GM12891 (cell line): ENCODE results near the gene TENM4.

Experiments
- PAX5 ChIP-seq: IDR thresholded peaks from 2 replicates; pipeline ENCODE4 v1.6.1; 2011; ENCODE audit warnings: low read length, moderate library complexity, mild to moderate bottlenecking; ENCODE audit not compliant: insufficient read depth, severe bottlenecking
- POLR2A ChIP-seq: IDR thresholded peaks from 2 replicates; pipeline ENCODE4 v1.6.1; 2011; ENCODE audit warnings: low read depth, low read length, control low read depth
- POLR2AphosphoS5 ChIP-seq: IDR thresholded peaks from 2 replicates; pipeline ENCODE4 v1.6.1; 2011; ENCODE audit warnings: low read depth, low read length, control low read depth
- POU2F2 ChIP-seq: IDR thresholded peaks from 2 replicates; pipeline ENCODE4 v1.6.1; 2011; ENCODE audit warnings: low read depth, mild to moderate bottlenecking, control low read depth, low read length, moderate library complexity
- SPI1 ChIP-seq: IDR thresholded peaks from 2 replicates; pipeline ENCODE4 v1.6.1; 2011; ENCODE audit warnings: low read depth, low read length, control low read depth
- TAF1 ChIP-seq: IDR thresholded peaks from 2 replicates; pipeline ENCODE4 v1.6.1; 2011; ENCODE audit warnings: low read depth, low read length, control low read depth

DNA sequence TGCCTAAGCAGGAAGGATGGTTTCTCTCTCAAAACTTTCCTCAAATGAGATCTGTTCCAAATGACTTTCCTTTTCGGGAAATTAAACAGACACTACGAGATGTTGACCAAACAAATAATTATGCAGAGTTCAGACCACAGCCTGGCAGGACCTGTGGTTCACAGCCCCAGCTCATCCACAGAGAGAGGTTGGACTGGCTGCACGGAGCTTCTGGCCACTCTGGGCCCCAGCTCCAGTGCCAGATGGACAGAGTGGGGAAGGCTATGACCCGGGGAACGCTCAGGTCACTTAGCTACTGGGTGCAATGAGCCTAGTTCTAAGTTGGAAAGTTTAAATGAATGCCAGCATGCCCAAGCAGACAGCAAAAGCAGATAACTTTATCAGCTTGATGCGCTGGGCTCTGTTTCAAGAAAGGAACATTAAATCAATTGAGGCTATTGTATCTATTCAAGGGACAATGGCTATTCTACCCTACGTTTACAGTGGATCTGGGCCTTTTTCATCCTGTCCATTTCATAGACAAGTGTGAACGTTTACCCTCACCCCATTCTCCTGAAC lies 710.5 kb downstream of the TENM4 start:
- TF ChIP-seq POLR2A (no peak), POLR2AphosphoS5 (no peak), TAF1 (no peak), SPI1 (no peak), PAX5 (no peak), POU2F2 (no peak)
